GDM1 (cell line): ENCODE results near the gene HS3ST6.
"Not testable (repeated sequence)": the region's sequence is repeated elsewhere in the genome, so short reads cannot be mapped to it uniquely, and the experiment has no call there.

ENCODE experiments used
- DNase-seq: peaks from one replicate; lab custom pipeline; 2025; lab: John Stamatoyannopoulos, UW

Gene HS3ST6

DNA sequence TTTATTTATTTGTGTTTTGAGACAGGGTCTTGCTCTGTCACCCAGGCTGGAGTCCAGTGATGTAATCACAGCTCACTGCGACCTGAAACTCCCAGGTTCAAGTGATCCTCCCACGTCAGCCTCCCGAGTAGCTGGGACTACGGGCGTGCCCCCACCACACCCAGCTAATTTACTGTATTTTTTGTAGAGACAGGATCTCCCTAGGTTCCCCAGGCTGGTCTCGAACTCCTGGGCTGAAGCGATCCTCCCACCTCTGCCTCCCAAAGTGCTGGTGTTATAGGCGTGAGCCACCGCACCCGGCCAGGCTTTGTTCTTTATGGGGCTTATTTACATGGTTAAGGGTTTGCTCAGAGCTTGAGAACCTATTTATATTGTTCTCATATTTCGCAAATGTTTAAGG, 40.4 kb downstream of the HS3ST6 start:
- no peak for DNase-seq

DNA sequence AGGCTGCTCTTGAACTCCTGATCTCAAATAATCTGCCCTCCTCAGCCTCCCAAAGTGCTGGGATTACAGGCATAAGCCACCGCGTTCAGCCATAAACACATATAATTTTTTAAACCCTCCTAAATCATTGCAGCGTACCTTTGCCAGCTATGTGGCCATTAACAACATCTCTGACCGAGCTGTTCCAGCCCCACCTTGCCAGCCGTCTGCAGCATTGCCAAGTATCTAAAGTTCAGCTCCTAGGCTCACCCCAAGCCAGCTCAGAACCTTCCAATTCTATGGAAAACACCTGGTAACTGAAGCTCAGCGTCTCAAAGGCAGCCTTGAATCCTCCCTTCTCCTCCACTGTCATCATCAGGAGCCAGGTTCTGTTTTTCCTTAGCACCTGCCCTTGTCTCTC, 41.1 kb downstream of the HS3ST6 start:
- no peak for DNase-seq

DNA sequence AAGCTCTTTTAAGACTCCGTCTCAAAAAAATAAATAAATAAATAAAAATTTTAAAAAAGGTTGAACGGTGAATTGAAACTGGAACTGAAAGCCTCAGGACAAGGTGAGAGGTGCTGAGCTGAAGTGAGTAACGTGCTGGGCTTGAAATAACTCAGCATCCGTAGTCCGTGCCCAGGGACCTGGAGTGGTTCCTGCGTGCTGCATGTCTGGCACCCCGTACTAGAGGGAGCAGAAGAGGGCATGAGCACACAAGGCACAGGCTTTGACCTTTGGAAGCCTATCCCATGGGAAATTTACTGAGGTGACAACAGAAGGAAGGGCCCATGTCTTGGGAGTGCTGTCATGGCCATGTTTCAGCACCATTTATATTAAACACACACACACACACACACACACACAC, 41.7 kb downstream of the HS3ST6 start:
- no peak for DNase-seq

GRCh38 chr16:1876066-1876465, 42.1 kb downstream of the HS3ST6 start:
- DNase-seq, result not testable (repeated sequence)

DNA sequence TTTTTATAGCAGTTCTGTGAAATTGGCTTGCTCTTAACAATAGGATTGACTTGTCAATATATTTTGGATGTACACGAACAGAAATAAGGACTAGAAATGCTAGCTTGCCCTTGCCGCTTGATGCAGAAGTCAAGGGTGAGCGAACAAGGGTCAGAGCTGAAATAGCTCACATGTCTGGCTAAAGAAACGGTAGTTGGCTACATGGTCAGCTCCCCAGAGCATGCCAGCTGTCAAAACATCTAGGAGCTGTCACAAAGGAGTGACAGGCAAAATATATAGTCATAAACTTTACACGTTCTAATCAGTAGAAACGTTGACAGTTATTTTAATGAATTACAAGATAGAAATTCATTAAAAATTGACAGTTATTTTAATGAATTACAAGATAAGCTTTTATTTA, 43.4 kb downstream of the HS3ST6 start:
- DNase-seq, result no peak

- DNase-seq, result no peak
These were observed 46.1 kb downstream of the HS3ST6 start, which contains the start of gene MEIOB for GRCh38 chr16:1871974-1872635. Gene MEIOB (minus strand): TSS chr16:1872164. CDS start chr16:1868175, 3,989 bp downstream.

DNA sequence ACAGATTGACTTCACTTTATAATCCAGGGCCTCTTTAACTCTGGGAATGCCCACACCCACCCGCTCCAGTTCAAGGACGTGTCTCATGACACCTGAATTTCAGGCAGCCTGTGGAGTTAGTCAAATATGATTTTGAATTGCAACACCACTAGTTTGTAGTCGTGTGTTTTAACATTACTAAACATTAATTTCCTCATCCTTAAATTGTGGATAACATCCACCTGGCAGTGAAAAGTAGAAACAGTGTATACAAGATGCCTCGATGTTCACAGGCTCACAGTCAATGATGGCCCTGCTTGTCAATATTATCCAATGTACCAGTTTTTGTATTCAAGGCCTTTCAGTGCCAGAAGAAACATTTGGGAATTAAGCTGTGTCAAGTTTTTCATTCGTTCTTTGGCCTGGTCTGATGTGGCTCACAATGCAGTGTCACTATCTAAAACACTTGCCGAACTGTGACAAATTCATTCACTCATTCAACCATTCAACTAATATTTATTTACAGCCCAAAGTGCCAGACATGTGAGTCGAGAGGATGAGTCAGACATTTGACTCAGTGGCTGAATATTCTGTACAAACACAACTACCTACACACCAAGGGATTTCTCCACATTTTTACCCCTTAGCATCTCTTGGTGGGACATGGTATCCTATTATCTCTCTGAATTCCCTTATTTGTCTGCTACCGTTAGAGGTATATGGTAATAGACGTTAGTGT, 47.7 kb downstream of the HS3ST6 start:
- DNase-seq, result no peak

DNA sequence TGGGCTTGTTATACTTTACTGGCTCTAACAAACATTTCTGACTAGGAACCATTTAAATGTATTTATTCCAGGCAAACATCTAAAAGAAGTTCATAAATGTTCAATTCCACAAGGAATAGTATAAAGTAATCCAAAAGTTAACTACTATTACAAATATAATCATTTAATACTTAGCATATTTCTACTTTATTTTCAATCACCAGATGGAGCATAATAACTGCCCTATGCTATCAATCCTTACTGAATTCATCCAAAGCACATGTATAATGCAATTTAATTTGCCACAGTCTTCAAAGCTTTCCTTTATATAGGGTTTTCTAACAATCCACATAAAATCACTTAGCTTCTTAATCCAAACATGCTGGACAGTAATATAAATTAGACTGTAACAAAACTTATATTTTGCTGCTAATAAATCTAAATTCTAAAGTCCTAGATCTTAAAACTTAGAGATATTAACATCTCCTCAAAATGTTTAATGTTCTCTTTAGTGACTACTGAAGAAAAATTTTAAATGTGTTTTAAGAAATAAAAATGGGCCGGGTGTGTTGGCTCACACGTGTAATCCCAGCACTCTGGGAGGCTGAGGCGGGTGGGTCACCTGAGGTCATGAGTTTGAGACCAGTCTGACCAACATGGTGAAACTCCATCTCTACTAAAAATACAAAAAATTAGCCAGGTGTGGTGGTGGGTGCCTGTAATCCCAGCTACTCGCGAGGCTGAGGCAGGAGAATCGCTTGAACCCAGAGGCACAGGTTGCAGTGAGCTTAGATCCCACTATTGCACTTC, 52.1 kb downstream of the HS3ST6 start:
- no peak for DNase-seq

DNA sequence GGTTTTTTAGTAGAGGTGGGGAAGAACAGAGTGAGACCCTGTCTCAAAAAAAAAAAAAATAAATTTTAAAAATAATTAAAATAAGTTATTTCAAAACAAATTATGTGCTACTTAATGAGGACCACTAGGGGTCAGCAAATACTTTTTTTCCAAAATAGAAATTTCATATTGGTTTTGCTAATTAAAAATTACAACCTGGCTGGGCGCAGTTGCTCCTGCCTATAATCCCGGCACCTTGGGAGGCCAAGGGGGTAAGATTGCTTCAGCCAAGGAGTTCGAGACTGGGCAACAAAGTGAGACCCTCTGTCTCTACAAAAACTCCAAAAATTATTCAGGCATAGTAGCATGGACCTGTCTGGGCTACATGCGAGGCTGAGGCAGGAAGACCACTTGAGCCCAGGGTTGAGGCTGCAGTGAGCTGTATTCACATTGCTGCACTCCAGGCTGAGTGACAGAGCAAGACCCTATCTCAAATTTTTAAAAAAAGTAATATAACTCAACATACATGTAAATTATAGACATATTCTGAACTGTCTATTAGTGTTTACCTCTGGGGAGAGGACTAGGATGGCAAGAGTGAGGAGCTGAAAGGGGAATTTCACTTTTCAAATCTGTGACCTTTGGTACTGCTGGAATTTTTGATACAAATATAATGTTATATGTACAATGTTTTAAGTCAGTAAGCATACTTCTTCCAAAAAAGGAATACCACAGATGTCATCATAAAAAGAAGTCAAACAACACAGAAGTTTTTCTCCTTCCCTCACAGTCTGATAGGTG, 54.3 kb downstream of the HS3ST6 start:
- no peak for DNase-seq

GRCh38 chr16:1862394-1862793, 55.8 kb downstream of the HS3ST6 start:
- no peak for DNase-seq

DNA sequence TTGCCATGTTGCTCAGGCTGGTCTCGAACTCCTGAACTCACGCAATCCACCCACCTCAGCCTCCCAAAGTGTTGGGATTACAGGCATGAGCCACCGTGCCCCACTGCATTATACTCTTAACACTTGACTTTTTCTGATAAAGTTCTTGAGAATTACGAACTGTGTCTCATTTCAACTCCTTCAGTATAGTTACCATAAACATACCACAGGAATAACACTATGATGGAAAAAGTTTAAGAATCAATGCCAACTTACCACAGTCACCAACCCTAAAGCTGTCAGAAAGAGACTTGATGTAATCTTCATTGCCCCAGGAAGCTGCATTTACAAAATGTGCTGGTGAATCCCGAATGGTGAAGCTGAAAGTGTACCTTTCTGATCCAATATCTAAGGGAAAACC, 56.5 kb downstream of the HS3ST6 start:
- no peak for DNase-seq
